WTC11 (cell line): ENCODE data around the gene CHST3. TPM values are rescaled to one million over a fixed set of nuclear protein-coding genes. Genes with fewer than 3 reads are reported as not detected.

Source experiments
- ATAC-seq: fragments of 200-7000 bp; cut with Tn5 transposase; 2 replicates; pipeline ENCODE4 v1.10.0; 2021; ENCODE audit warnings: mild to moderate bottlenecking, moderate library complexity
- CTCF ChIA-PET: fragments of 300-600 bp; sonication (Branson Sonifier 250); formaldehyde crosslinking; loops from one replicate; lab custom pipeline; 2021; ENCODE audit warnings: antibody characterized with exemption; lab: Charles Lee
- POLR2A ChIA-PET: fragments of 350-600 bp; sonication (Branson Sonifier 250); formaldehyde crosslinking; loops from one replicate; lab custom pipeline; 2021; ENCODE audit warnings: antibody characterized with exemption; lab: Charles Lee
- DNase-seq: peaks from one replicate; pipeline ENCODE4 v3.0.0; 2021; ENCODE audit warnings: low spot score
- H3K27ac Mint-ChIP-seq: 2 replicates; pipeline ENCODE4 v1.8.0; 2021; ENCODE audit warnings: mixed read lengths
- H3K27me3 Mint-ChIP-seq: 2 replicates; pipeline ENCODE4 v1.8.0; 2021; ENCODE audit warnings: low read depth, mild to moderate bottlenecking, moderate library complexity, mixed read lengths
- H3K36me3 Mint-ChIP-seq: 2 replicates; pipeline ENCODE4 v1.8.0; 2021; ENCODE audit warnings: mixed read lengths
- H3K4me1 Mint-ChIP-seq: 2 replicates; pipeline ENCODE4 v1.8.0; 2022; ENCODE audit warnings: mixed read lengths
- H3K4me3 Mint-ChIP-seq: 2 replicates; pipeline ENCODE4 v1.8.0; 2021; ENCODE audit warnings: mild to moderate bottlenecking, moderate library complexity, mixed read lengths
- H3K9me3 Mint-ChIP-seq: 2 replicates; pipeline ENCODE4 v1.8.0; 2021; ENCODE audit warnings: mixed read lengths
- ATF1 ChIP-seq: sonication (generic); formaldehyde crosslinking; IDR thresholded peaks from 2 replicates; pipeline ENCODE4 v1.8.1; 2023; ENCODE audit warnings: mild to moderate bottlenecking, moderate library complexity, missing genetic modification reagents
- CBFB ChIP-seq: sonication (generic); formaldehyde crosslinking; IDR thresholded peaks from 2 replicates; pipeline ENCODE4 v1.8.1; 2022; ENCODE audit warnings: mild to moderate bottlenecking, low read depth, missing genetic modification reagents
- CREB1 ChIP-seq: sonication (generic); formaldehyde crosslinking; IDR thresholded peaks from 2 replicates; pipeline ENCODE4 v1.8.0; 2023; ENCODE audit warnings: mild to moderate bottlenecking, missing genetic modification reagents
- EMX1 ChIP-seq: fragments of 250-450 bp; sonication (Bioruptor Pico); IDR thresholded peaks from 2 replicates; pipeline ENCODE4 v1.8.0; 2021; ENCODE audit warnings: mild to moderate bottlenecking
- ESRRA ChIP-seq: sonication (generic); formaldehyde crosslinking; IDR thresholded peaks from 2 replicates; pipeline ENCODE4 v1.8.1; 2022; ENCODE audit warnings: mild to moderate bottlenecking, missing genetic modification reagents, borderline replicate concordance
- ETV6 ChIP-seq: sonication (generic); formaldehyde crosslinking; IDR thresholded peaks from 2 replicates; pipeline ENCODE4 v1.8.1; 2022; ENCODE audit warnings: mild to moderate bottlenecking, missing genetic modification reagents
- IRF2 ChIP-seq: sonication (generic); formaldehyde crosslinking; IDR thresholded peaks from 2 replicates; pipeline ENCODE4 v1.8.0; 2022; ENCODE audit warnings: low read depth, missing genetic modification reagents, borderline replicate concordance
- NFYB ChIP-seq: sonication (generic); formaldehyde crosslinking; conservative IDR thresholded peaks from 2 replicates; pipeline ENCODE4 v1.8.0; 2022; ENCODE audit warnings: low read depth, missing genetic modification reagents
- NR1H2 ChIP-seq: sonication (generic); formaldehyde crosslinking; IDR thresholded peaks from 2 replicates; pipeline ENCODE4 v1.9.0; 2021; ENCODE audit warnings: mild to moderate bottlenecking, moderate library complexity, missing genetic modification reagents
- SMAD3 ChIP-seq: sonication (generic); formaldehyde crosslinking; IDR thresholded peaks from 2 replicates; pipeline ENCODE4 v1.8.0; 2022; ENCODE audit warnings: missing genetic modification reagents, mild to moderate bottlenecking, borderline replicate concordance
- TP53 ChIP-seq: sonication (generic); formaldehyde crosslinking; IDR thresholded peaks from 2 replicates; pipeline ENCODE4 v1.8.1; 2023; ENCODE audit warnings: mild to moderate bottlenecking, missing genetic modification reagents
- ZNF317 ChIP-seq: sonication (generic); formaldehyde crosslinking; IDR thresholded peaks from 2 replicates; pipeline ENCODE4 v1.8.1; 2023; ENCODE audit warnings: low read depth, mild to moderate bottlenecking, moderate library complexity, missing genetic modification reagents, borderline replicate concordance
- ZNF416 ChIP-seq: fragments of 250-450 bp; sonication (Bioruptor Pico); IDR thresholded peaks from 2 replicates; pipeline ENCODE4 v1.9.0; 2021; ENCODE audit warnings: mild to moderate bottlenecking, inconsistent platforms
- total RNA-seq: library from RNA; stranded (reverse); gene quantifications from 3 replicates; pipeline ENCODE4 v1.2.3, GENCODE V29; 2021
- TF ChIP-seq, protein P1 (sequence below): sonication (generic); formaldehyde crosslinking; IDR thresholded peaks from 2 replicates; pipeline ENCODE4 v1.8.1; 2023; ENCODE audit warnings: mild to moderate bottlenecking, missing genetic modification reagents, borderline replicate concordance
- TF ChIP-seq, protein P2 (sequence below): sonication (generic); formaldehyde crosslinking; IDR thresholded peaks from 2 replicates; pipeline ENCODE4 v1.8.0; 2022; ENCODE audit warnings: mild to moderate bottlenecking, missing genetic modification reagents
- TF ChIP-seq, protein P3 (sequence below): sonication (generic); formaldehyde crosslinking; IDR thresholded peaks from 2 replicates; pipeline ENCODE4 v1.8.1; 2022; ENCODE audit warnings: low read depth, missing genetic modification reagents, borderline replicate concordance
- TF ChIP-seq, protein P4 (sequence below): sonication (generic); formaldehyde crosslinking; conservative IDR thresholded peaks from 2 replicates; pipeline ENCODE4 v1.8.1; 2022; ENCODE audit warnings: mild to moderate bottlenecking, missing genetic modification reagents
- TF ChIP-seq, protein P5 (sequence below): sonication (generic); formaldehyde crosslinking; IDR thresholded peaks from 2 replicates; pipeline ENCODE4 v1.8.0; 2022; ENCODE audit warnings: mild to moderate bottlenecking, missing genetic modification reagents
- TF ChIP-seq, protein P6 (sequence below): sonication (generic); formaldehyde crosslinking; IDR thresholded peaks from 2 replicates; pipeline ENCODE4 v1.8.0; 2022; ENCODE audit warnings: mild to moderate bottlenecking, missing genetic modification reagents
- TF ChIP-seq, protein P7 (sequence below): sonication (generic); formaldehyde crosslinking; IDR thresholded peaks from 2 replicates; pipeline ENCODE4 v1.8.1; 2022; ENCODE audit warnings: missing genetic modification reagents, borderline replicate concordance

Gene CHST3
- total RNA-seq, 1 experiment from 2014 or later, result 7.0 TPM

DNA sequence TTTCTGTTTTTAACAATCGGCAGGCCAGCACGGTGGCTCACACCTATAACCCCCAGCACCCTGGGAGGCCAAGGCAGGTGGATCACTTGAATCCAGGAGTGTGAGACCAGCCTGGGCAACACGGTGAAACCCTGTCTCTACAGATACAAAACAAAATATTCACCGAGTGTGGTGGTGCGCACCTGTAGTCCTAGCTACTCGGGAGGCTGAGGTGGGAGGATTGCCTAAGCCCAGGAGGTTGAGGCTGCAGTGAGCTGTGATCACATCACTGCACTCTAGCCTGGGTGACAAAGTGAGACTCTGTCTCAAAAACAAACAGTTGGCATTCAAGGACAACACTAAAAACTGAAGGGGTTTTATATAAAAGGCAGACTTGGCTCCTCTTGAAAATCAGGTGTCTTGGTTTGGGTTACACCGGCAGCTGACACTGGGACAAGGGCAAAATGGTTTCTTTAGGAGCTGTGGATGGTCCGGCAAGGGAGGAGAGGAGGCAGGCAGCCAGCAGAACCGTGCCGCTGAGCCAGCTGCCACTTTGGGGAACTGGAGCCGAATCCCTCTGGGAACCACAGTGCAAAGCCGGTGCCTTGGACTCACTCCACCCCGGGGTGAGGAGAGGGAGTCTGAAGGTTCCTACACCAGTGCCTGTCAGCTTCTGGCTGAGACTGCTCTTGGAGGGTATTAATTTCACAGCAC, 52.6 kb downstream of the CHST3 start (continued):
- TF ChIP-seq, protein P1, sequence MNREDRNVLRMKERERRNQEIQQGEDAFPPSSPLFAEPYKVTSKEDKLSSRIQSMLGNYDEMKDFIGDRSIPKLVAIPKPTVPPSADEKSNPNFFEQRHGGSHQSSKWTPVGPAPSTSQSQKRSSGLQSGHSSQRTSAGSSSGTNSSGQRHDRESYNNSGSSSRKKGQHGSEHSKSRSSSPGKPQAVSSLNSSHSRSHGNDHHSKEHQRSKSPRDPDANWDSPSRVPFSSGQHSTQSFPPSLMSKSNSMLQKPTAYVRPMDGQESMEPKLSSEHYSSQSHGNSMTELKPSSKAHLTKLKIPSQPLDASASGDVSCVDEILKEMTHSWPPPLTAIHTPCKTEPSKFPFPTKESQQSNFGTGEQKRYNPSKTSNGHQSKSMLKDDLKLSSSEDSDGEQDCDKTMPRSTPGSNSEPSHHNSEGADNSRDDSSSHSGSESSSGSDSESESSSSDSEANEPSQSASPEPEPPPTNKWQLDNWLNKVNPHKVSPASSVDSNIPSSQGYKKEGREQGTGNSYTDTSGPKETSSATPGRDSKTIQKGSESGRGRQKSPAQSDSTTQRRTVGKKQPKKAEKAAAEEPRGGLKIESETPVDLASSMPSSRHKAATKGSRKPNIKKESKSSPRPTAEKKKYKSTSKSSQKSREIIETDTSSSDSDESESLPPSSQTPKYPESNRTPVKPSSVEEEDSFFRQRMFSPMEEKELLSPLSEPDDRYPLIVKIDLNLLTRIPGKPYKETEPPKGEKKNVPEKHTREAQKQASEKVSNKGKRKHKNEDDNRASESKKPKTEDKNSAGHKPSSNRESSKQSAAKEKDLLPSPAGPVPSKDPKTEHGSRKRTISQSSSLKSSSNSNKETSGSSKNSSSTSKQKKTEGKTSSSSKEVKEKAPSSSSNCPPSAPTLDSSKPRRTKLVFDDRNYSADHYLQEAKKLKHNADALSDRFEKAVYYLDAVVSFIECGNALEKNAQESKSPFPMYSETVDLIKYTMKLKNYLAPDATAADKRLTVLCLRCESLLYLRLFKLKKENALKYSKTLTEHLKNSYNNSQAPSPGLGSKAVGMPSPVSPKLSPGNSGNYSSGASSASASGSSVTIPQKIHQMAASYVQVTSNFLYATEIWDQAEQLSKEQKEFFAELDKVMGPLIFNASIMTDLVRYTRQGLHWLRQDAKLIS (CRISPR knock-in tag), result no peak
- TF ChIP-seq, protein P2, sequence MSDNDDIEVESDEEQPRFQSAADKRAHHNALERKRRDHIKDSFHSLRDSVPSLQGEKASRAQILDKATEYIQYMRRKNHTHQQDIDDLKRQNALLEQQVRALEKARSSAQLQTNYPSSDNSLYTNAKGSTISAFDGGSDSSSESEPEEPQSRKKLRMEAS (CRISPR knock-in tag), result no peak

DNA sequence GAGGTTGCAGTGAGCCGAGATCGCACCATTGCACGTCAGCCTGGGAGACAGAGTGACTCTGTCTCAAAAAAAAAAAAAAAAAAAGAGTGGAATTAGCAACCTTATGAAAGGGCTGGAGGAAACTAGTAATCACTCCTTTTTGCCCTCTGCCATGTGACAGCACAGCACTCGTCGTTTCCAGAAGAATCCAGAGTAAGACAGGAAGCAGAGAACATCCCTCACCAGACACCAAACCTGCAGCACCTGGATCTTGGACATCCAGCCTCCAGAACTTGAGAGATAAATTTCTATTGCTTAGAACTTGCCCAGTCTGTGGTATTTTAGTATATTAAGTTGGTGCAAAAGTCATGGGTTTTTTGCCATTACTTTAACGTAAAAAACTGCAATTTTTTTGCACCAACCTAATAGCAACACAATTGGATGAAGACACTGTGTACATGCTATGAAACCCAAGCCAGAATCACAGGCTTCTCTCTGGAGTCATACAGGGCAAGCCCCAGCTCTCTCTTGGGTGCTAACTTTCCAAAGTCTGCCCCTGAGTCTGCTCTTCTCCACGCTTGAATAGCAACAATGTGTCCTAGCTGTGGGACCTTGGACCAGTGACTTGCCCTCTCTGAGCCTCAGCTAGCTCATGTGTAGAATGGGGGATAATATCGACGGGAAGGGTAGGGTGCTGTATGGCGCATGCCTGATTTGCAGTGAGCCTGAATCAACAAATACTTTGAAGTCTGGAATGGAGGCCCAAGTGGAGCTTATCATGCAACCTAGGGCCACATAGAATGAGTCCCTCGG, 55.1 kb downstream of the CHST3 start:
- Mint-ChIP-seq H3K4me1 (peaks cover 6% of the 10 kb centered on the region), H3K27me3 (no peaks in the 10 kb centered on the region), H3K4me3 (no peak overlapping the region), H3K27ac (no peak overlapping the region), H3K36me3 (no peaks in the 10 kb centered on the region), H3K9me3 (no peaks in the 10 kb centered on the region)
- CTCF ChIA-PET, result interaction anchor here (2.8 kb wide), 1 partner anchor 29 kb away, joined by 20 read pairs; no protein-coding TSS in a partner anchor
- ATAC-seq (no peak), DNase-seq (no peak)
- POLR2A ChIA-PET, result no interaction called here
- TF ChIP-seq TP53 (CRISPR knock-in tag) (no peak), CBFB (CRISPR knock-in tag) (no peak), ESRRA (no peak), IRF2 (no peak), EMX1 (CRISPR knock-in tag) (no peak), ZNF416 (CRISPR knock-in tag) (no peak), ZNF317 (no peak), NFYB (CRISPR knock-in tag) (no peak), CREB1 (CRISPR knock-in tag) (no peak), ETV6 (CRISPR knock-in tag) (no peak), NR1H2 (CRISPR knock-in tag) (no peak), ATF1 (no peak), SMAD3 (CRISPR knock-in tag) (no peak)
- TF ChIP-seq, protein P3, sequence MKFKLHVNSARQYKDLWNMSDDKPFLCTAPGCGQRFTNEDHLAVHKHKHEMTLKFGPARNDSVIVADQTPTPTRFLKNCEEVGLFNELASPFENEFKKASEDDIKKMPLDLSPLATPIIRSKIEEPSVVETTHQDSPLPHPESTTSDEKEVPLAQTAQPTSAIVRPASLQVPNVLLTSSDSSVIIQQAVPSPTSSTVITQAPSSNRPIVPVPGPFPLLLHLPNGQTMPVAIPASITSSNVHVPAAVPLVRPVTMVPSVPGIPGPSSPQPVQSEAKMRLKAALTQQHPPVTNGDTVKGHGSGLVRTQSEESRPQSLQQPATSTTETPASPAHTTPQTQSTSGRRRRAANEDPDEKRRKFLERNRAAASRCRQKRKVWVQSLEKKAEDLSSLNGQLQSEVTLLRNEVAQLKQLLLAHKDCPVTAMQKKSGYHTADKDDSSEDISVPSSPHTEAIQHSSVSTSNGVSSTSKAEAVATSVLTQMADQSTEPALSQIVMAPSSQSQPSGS, result no peak
- TF ChIP-seq, protein P4, sequence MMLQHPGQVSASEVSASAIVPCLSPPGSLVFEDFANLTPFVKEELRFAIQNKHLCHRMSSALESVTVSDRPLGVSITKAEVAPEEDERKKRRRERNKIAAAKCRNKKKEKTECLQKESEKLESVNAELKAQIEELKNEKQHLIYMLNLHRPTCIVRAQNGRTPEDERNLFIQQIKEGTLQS (CRISPR knock-in tag), result no peak
- TF ChIP-seq, protein P5, sequence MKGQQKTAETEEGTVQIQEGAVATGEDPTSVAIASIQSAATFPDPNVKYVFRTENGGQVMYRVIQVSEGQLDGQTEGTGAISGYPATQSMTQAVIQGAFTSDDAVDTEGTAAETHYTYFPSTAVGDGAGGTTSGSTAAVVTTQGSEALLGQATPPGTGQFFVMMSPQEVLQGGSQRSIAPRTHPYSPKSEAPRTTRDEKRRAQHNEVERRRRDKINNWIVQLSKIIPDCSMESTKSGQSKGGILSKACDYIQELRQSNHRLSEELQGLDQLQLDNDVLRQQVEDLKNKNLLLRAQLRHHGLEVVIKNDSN (CRISPR knock-in tag), result no peak
- TF ChIP-seq, protein P6, sequence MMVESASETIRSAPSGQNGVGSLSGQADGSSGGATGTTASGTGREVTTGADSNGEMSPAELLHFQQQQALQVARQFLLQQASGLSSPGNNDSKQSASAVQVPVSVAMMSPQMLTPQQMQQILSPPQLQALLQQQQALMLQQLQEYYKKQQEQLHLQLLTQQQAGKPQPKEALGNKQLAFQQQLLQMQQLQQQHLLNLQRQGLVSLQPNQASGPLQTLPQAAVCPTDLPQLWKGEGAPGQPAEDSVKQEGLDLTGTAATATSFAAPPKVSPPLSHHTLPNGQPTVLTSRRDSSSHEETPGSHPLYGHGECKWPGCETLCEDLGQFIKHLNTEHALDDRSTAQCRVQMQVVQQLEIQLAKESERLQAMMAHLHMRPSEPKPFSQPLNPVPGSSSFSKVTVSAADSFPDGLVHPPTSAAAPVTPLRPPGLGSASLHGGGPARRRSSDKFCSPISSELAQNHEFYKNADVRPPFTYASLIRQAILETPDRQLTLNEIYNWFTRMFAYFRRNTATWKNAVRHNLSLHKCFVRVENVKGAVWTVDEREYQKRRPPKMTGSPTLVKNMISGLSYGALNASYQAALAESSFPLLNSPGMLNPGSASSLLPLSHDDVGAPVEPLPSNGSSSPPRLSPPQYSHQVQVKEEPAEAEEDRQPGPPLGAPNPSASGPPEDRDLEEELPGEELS, result no peak
- TF ChIP-seq, protein P7, sequence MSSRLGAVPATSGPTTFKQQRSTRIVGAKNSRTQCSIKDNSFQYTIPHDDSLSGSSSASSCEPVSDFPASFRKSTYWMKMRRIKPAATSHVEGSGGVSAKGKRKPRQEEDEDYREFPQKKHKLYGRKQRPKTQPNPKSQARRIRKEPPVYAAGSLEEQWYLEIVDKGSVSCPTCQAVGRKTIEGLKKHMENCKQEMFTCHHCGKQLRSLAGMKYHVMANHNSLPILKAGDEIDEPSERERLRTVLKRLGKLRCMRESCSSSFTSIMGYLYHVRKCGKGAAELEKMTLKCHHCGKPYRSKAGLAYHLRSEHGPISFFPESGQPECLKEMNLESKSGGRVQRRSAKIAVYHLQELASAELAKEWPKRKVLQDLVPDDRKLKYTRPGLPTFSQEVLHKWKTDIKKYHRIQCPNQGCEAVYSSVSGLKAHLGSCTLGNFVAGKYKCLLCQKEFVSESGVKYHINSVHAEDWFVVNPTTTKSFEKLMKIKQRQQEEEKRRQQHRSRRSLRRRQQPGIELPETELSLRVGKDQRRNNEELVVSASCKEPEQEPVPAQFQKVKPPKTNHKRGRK (CRISPR knock-in tag), result no peak
